Measurements from ENCODE around the gene CENPT.

- TF ChIP-seq ZSCAN20 (CRISPR knock-in tag; IDR thresholded peaks at IDR 0.05; ENCODE audit: borderline replicate concordance): no peak
- no peak for TF ChIP-seq ZNF326 (CRISPR knock-in tag; IDR thresholded peaks at IDR 0.05; ENCODE audit: borderline replicate concordance)
- TF ChIP-seq ZNF576 (CRISPR knock-in tag; IDR thresholded peaks at IDR 0.05): no peak
- TF ChIP-seq NFRKB (IDR thresholded peaks at IDR 0.05): no peak
- TF ChIP-seq CTCF (CRISPR knock-in tag; IDR thresholded peaks at IDR 0.05): peak; percentile 96
- TF ChIP-seq JUND (CRISPR knock-in tag; IDR thresholded peaks at IDR 0.05): no peak
- no peak for TF ChIP-seq TAF1 (CRISPR knock-in tag; IDR thresholded peaks at IDR 0.05)
- TF ChIP-seq ZNF3 (CRISPR knock-in tag; IDR thresholded peaks at IDR 0.05): no peak
- no peak for TF ChIP-seq RFX1 (IDR thresholded peaks at IDR 0.05)
Measured at GRCh38 chr16:67883872-67884261, 36.4 kb upstream of the CENPT start.
